Subcutaneous adipose tissue (tissue), 4 donors: ENCODE data around the gene ZNF300. TPM values are rescaled to one million over a fixed set of nuclear protein-coding genes. Genes with fewer than 3 reads are reported as not detected.
"Not testable (repeated sequence)": the region's sequence is repeated elsewhere in the genome, so short reads cannot be mapped to it uniquely, and the experiment has no call there.

Source experiments
- CTCF ChIP-seq: fragments of 450-650 bp; IDR thresholded peaks from one replicate; pipeline ENCODE4 v1.5.1; 2016; ENCODE audit warnings: low read depth, mild to moderate bottlenecking, control low read depth, antibody characterized with exemption, moderate library complexity
- total RNA-seq, 4 donors: library from RNA; depleted of rRNA; stranded (reverse); fragments of >200 nt; gene quantifications; one replicate each; pipeline ENCODE4 v1.1.0, GENCODE V29; 2016

ZNF300 gene
- total RNA-seq, 4 donors from 2014 or later, result 2.4 to 4.9 (median 3.5) TPM

DNA sequence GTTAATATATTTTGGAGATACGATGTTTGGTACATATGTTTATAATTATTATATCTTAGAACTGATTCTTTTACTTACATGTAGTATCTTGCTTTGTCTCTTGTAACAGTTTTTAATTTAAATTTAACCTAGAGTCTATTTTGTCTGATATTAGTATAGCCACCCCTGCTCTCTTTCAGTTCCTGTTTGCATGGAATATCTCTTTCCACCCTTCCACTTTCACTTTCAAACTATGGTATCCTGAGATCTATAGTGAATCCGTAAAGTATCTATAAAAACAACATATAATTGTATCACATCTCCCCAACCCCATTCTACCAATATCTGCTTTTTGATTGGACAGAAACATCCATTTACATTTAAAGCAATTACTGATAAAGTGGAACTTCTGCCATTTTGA, 51.2 kb downstream of the ZNF300 start:
- TF ChIP-seq CTCF, result no peak

DNA sequence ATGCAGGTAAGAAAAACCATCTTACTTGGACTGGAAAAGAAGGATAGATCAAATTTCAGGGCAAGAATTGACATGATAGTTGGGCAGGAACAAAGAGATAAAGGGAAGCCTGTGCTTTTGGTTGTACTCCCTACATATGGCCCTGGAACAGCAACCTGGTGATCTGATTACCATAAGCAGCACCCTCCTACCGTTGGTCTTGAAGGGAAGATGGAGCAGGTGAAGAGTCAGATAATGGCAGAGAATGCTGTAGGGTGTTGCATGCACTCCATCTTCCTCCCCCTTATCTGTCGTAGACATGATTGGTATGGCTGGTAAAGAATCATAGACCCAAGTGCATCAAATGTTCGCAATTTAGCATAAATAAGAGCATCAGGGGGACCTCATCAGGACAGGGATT, 53.7 kb downstream of the ZNF300 start:
- TF ChIP-seq CTCF, result no peak

DNA sequence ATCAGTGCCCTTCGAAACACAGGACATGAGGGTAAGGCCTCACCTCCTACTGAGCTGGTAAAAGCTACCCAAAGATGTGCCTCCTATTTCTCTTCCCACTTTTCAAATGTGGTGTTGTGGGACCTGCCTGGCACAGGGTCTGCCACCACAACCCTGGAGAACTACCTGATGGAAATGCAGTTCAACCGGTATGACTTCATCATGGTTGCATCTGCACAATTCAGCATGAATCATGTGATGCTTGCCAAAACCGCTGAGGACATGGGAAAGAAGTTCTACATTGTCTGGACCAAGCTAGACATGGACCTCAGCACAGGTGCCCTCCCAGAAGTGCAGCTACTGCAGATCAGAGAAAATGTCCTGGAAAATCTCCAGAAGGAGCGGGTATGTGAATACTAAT, 56.5 kb downstream of the ZNF300 start:
- TF ChIP-seq CTCF, result no peak

GRCh38 chr5:150847334-150847695, 57.5 kb downstream of the ZNF300 start:
- no peak for TF ChIP-seq CTCF

DNA sequence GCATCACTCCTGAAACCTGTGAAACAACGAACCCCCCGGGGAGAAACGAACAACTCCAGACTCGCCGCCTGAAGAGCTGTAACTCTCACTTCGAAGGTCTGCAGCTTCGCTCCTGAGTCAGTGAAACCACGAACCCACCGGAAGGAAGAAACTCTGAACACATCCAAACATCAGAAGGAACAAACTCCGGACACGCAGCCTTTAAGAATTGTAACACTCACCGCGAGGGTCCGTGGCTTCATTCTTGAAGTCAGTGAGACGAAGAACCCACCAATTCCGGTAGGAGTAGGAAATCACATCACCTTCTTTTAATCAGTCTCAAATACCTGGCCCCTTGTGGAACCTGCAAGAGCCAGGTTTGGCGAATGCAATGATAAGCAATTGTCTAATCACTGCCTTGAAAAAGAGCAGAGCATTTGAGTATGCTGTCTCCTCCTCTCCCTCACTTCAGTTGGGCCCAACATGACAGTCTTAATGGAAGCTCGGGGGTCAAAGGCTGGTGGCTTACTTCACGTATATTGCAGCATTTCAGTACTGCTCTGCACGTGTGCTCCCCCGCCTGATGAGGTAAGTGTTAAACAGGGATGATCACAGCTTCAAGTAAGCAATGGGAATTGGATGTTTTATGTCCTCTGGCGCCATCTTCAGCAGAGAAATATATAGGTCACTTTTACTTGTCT, 58.0 kb downstream of the ZNF300 start:
- no peak for TF ChIP-seq CTCF

- TF ChIP-seq CTCF, result not testable (repeated sequence)
These were observed 58.5 kb downstream of the ZNF300 start, which contains the start of gene IRGM for GRCh38 chr5:150846308-150846653. TSS of gene IRGM (plus strand) at chr5:150846521. CDS start at chr5:150848124, 1,603 bp downstream.

Other genes starting within 250 kb of the ZNF300 start
- gene MYOZ3, start 243.7 kb downstream of the ZNF300 start, total RNA-seq, result under 1 TPM in 1 of 4 donors, not detected in 3; 0.22 TPM
- gene RBM22, start 203.9 kb downstream of the ZNF300 start, total RNA-seq, result 10 to 100 TPM; 32.8 to 35.5 (median 34.4) TPM
- gene DCTN4, start 146.0 kb downstream of the ZNF300 start, total RNA-seq, result 10 to 100 TPM; 57.3 to 93.9 (median 76.5) TPM
- gene SMIM3, start 126.2 kb downstream of the ZNF300 start, total RNA-seq, result 100 to 1,000 TPM; 143 to 221 (median 188) TPM
- gene IRGM, start 58.5 kb downstream of the ZNF300 start, total RNA-seq, result under 1 TPM in 2 of 4 donors, not detected in 2; 0.44 to 0.98 TPM
- over 10,000 TPM in 1 of 4 donors, 1,000 to 10,000 TPM in 3; 5,163 to 10,140 (median 6,795) TPM for gene GPX3, start 115.6 kb upstream of the ZNF300 start, total RNA-seq
- gene TNIP1, start 176.1 kb upstream of the ZNF300 start, total RNA-seq, result 100 to 1,000 TPM in 3 of 4 donors, 10 to 100 TPM in 1; 97.1 to 376 (median 190) TPM